Bronchial epithelial cell (primary cell): Measurements from ENCODE around the gene DECR2. TPM values are rescaled to one million over a fixed set of nuclear protein-coding genes. Genes with fewer than 3 reads are reported as not detected.
"Not testable (repeated sequence)": the region's sequence is repeated elsewhere in the genome, so short reads cannot be mapped to it uniquely, and the experiment has no call there.

ENCODE experiments used
- DNase-seq: peaks from one replicate; pipeline ENCODE4 v3.0.0-alpha.2; 2010; ENCODE audit warnings: low read depth
- FAIRE-seq: peaks from 2 replicates; lab custom pipeline; 2011; peaks lifted over from hg19 to GRCh38; lab: Jason Lieb, UNC
- H3K27me3 ChIP-seq: 2 replicates; pipeline ENCODE4 v1.5.1; 2011; ENCODE audit warnings: low read length; ENCODE audit not compliant: control insufficient read depth, insufficient read depth
- H3K36me3 ChIP-seq: 2 replicates; pipeline ENCODE4 v1.5.1; 2011; ENCODE audit warnings: low read length; ENCODE audit not compliant: control insufficient read depth, insufficient read depth
- H3K4me3 ChIP-seq: 2 replicates; pipeline ENCODE4 v1.5.1; 2011; ENCODE audit warnings: mild to moderate bottlenecking, low read depth, low read length, control low read depth
- CTCF ChIP-seq: IDR thresholded peaks from 2 replicates; pipeline ENCODE4 v1.5.1; 2011; ENCODE audit warnings: mild to moderate bottlenecking, moderate library complexity, low read length, control low read depth, inconsistent platforms; ENCODE audit not compliant: insufficient read depth, severe bottlenecking
- total RNA-seq: library from RNA; depleted of rRNA; stranded (reverse); fragments of >200 nt; gene quantifications from 2 replicates; pipeline ENCODE4 v1.2.1, GENCODE V29; 2014

Gene DECR2
- total RNA-seq, 1 donor from 2014 or later: 3.7 TPM

- Histone ChIP-seq H3K4me3 (no peak overlapping the region), H3K36me3 (no peaks in the 10 kb centered on the region), H3K27me3 (no peaks in the 10 kb centered on the region)
- TF ChIP-seq CTCF: no peak
- FAIRE-seq (no peak), DNase-seq (no peak)
Measured at GRCh38 chr16:361341-361871, 40.3 kb upstream of the DECR2 start.

- Histone ChIP-seq H3K27me3 (no peaks in the 10 kb centered on the region), H3K36me3 (no peaks in the 10 kb centered on the region), H3K4me3 (no peak overlapping the region)
- DNase-seq (peak; percentile 61), FAIRE-seq (peak; percentile 36)
- TF ChIP-seq CTCF: peak; percentile 97
Measured at GRCh38 chr16:361872-362701, 39.6 kb upstream of the DECR2 start.

GRCh38 chr16:362702-362999, 39.0 kb upstream of the DECR2 start:
- H3K27me3 ChIP-seq, DNase-seq, FAIRE-seq, H3K36me3 ChIP-seq, H3K4me3 ChIP-seq: not testable (repeated sequence)

- no peak for FAIRE-seq
Measured at GRCh38 chr16:363110-363765, 38.4 kb upstream of the DECR2 start.

GRCh38 chr16:363766-364490, 37.8 kb upstream of the DECR2 start:
- H3K4me3 ChIP-seq: no peak overlapping the region
- H3K36me3 ChIP-seq: peaks cover 2% of the 10 kb centered on the region
- DNase-seq: no peak
- no peaks in the 10 kb centered on the region for H3K27me3 ChIP-seq
- TF ChIP-seq CTCF: no peak
- FAIRE-seq: no peak

More at GRCh38 chr16:363110-363765, 38.4 kb upstream of the DECR2 start:
- Histone ChIP-seq H3K4me3 (no peak overlapping the region), H3K27me3 (no peaks in the 10 kb centered on the region), H3K36me3 (peaks cover 2% of the 10 kb centered on the region)
- TF ChIP-seq CTCF: no peak
- DNase-seq: no peak
